Measurements from ENCODE around the gene FRK. TPM values are rescaled to one million over a fixed set of nuclear protein-coding genes. Genes with fewer than 3 reads are reported as not detected.

Gene FRK
- total and polyA plus RNA-seq, 8 donors = 0.72 to 11.6 (median 4.5) TPM

DNA sequence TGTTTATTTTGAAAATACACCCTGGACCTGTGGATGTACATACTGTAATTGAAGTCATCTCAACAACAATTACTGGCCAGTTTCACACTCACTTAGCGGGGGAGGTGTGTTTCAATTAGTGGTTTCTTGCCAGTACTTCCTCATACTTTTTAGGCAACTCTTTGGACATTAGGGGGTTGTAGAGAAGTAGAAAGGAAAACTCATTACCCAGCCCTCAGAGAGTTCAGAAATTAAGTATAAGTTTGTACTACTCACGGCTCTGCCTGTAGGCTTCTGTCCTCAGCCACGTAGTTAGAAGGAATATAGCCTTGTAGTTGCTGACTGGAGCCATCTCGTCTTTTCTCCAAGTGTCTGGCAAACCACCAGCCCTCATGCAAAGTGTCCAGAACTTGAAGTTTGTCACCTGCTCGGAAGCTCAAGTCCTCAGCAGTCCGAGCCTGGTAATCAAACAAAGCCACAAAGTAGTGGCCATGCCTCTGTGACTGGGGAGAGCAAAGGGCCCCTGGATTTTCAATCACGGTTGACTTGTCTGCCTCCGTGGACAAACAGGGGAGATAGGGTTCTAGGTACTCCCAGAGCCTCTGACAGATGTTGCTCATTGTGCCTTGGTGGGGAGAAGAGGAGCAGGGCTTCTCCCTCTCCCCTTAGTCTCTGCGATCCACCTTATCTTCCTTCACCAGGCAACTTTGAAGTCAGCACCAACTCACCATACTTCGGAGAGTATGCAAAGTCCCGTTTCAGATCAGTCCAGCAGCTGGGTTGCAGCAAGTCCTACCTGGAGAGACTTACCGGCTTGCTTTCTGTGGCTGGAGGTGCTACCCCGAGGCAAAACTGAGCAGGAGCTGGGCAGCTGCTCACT, 749 bp downstream of the FRK start:
- TF ChIP-seq, protein P1, sequence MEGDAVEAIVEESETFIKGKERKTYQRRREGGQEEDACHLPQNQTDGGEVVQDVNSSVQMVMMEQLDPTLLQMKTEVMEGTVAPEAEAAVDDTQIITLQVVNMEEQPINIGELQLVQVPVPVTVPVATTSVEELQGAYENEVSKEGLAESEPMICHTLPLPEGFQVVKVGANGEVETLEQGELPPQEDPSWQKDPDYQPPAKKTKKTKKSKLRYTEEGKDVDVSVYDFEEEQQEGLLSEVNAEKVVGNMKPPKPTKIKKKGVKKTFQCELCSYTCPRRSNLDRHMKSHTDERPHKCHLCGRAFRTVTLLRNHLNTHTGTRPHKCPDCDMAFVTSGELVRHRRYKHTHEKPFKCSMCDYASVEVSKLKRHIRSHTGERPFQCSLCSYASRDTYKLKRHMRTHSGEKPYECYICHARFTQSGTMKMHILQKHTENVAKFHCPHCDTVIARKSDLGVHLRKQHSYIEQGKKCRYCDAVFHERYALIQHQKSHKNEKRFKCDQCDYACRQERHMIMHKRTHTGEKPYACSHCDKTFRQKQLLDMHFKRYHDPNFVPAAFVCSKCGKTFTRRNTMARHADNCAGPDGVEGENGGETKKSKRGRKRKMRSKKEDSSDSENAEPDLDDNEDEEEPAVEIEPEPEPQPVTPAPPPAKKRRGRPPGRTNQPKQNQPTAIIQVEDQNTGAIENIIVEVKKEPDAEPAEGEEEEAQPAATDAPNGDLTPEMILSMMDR (IDR thresholded peaks at IDR 0.05) = no peak
- 11 to 12% methylated on average over 13 of the region's 13 CpGs for WGBS, 2 donors
- H3K4me3 ChIP-seq = peak overlapping the region; percentile 28 to 52 (median 44)
- no peaks in the 10 kb centered on the region for H3K9me3 ChIP-seq
- FAIRE-seq = no peak
- H3K4me1 ChIP-seq = peaks cover 8 to 19% (median 8%) of the 10 kb centered on the region in 3 donors
- H3K36me3 ChIP-seq = no peaks in the 10 kb centered on the region
- no peaks in the 10 kb centered on the region for H3K27me3 ChIP-seq
- peak overlapping the region; percentile 75 to 97 (median 94) for H3K27ac ChIP-seq
- ATAC-seq = peak; percentile 58 to 68 (median 63)
- DNase-seq = peak; percentile 23 to 60 (median 33)
- intact Hi-C loops (cut with DNase I) = no loop called here

DNA sequence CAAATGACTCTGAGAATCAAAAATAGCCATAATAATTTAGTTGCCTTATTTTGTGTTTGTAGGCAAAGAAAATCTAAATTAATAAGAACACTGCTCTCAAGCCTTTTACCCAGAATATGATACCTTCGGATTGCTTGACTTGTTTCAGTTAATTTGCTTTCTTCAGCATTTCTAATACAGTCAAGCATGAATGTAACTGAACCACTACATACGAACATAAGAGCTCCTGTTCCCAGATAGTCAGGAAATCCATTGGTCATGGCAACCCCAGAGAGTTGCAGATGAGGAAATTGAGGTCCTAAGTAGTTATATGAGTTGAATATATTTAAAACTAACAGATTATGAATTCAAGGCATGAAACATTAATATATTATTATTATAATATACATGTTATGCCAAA, 2.9 kb downstream of the FRK start:
- no peak for DNase-seq
- no peak overlapping the region for H3K27ac ChIP-seq

DNA sequence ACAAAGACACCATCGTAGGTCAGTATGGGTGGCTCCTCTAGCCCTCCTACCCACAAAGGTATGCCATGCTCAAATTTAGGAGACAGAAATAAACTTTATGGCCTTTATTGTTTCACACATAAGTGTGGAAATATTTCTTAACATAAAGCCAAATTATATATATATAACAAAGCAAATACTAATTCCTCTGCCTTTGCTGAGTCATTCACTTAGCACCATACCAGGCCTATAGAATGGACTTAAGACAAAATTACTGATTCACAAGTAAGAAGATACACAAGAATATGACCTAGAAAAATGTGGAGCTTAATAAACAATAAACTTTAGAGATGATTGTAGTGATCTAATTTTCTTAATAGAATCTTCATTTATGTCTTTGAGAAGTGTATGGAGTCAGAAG, 5.2 kb downstream of the FRK start:
- WGBS, 2 donors = 92 to 94% methylated on average over 1 of the region's 1 CpG
- intact Hi-C loops (cut with DNase I) = no loop called here
- ATAC-seq = no peak
- no peak for FAIRE-seq
- H3K4me1 ChIP-seq = peaks cover 4 to 16% (median 7%) of the 10 kb centered on the region in 3 donors
- H3K4me3 ChIP-seq = no peak overlapping the region
- H3K36me3 ChIP-seq = no peaks in the 10 kb centered on the region
- H3K27ac ChIP-seq = no peak overlapping the region
- H3K9me3 ChIP-seq = no peaks in the 10 kb centered on the region
- TF ChIP-seq, protein P1 (IDR thresholded peaks at IDR 0.05) = no peak
- H3K27me3 ChIP-seq = no peaks in the 10 kb centered on the region
- no peak for DNase-seq

More for the DNA sequence above, 2.9 kb downstream of the FRK start:
- Histone ChIP-seq H3K36me3 (no peaks in the 10 kb centered on the region), H3K4me1 (peaks cover 8 to 25% (median 12%) of the 10 kb centered on the region in 3 donors), H3K27me3 (no peaks in the 10 kb centered on the region), H3K4me3 (peak overlapping the region in 2 of 4 donors; percentile 18 to 52), H3K9me3 (no peaks in the 10 kb centered on the region)
- intact Hi-C loops (cut with DNase I) = no loop called here
- 32 to 47% methylated on average over 2 of the region's 2 CpGs for WGBS, 2 donors
- no peak for FAIRE-seq
- TF ChIP-seq, protein P1 (IDR thresholded peaks at IDR 0.05) = no peak
- no peak for ATAC-seq

DNA sequence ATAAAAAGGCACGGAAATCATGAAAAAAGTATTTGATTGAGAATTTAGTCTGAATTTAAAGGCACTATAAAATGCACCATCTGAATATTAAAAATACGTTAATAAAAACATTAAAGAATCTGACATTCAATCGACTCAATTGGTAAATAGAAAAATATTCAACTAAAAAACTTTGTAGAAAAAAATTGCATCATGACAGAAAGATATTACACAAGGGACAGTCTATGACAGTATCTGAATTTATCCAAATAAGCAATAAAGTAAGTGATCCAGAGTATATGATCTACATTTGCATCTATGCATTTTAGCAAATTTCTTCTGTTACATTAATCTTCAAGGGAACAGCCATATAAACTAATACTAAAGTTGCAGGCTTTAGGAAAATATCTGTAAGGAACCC, 9.4 kb downstream of the FRK start:
- 92 to 93% methylated on average over 3 of the region's 3 CpGs for WGBS, 2 donors
- Histone ChIP-seq H3K4me3 (no peak overlapping the region), H3K36me3 (no peaks in the 10 kb centered on the region), H3K9me3 (no peaks in the 10 kb centered on the region), H3K27ac (no peak overlapping the region), H3K4me1 (peaks cover 0 to 6% (median 4%) of the 10 kb centered on the region in 3 donors), H3K27me3 (no peaks in the 10 kb centered on the region)
- peak; percentile 34 for FAIRE-seq
- no peak for ATAC-seq
- TF ChIP-seq, protein P1 (IDR thresholded peaks at IDR 0.05) = no peak
- no peak for DNase-seq
- intact Hi-C loops (cut with DNase I) = no loop called here

DNA sequence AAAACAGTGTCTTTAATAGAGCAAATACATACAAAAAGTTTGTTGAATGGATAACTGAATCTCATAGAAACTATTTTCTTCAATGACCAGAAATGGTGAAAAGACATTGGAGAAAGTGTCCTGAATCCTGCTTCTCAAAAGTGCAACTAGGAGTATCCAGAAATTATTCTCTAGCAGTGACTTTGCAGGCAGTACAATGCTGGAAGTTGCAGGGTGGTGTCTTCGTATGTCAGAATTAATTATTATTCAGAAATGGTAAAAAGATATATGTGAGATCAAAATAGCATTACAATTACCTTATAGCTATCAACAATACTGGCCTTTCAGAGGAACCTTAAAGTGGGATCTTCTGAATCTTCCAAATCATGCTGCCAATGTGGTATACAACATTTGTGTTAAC, 10.0 kb downstream of the FRK start:
- DNase-seq (no peak), ATAC-seq (no peak), FAIRE-seq (no peak)
- no peaks in the 10 kb centered on the region for H3K36me3 ChIP-seq
- H3K27me3 ChIP-seq = no peaks in the 10 kb centered on the region
- H3K4me1 ChIP-seq = peaks cover 0 to 6% (median 4%) of the 10 kb centered on the region in 3 donors
- intact Hi-C loops (cut with DNase I) = no loop called here
- H3K9me3 ChIP-seq = no peaks in the 10 kb centered on the region
- H3K27ac ChIP-seq = no peak overlapping the region
- 93 to 96% methylated on average over 1 of the region's 1 CpG for WGBS, 2 donors
- TF ChIP-seq, protein P1 (IDR thresholded peaks at IDR 0.05) = no peak
- no peak overlapping the region for H3K4me3 ChIP-seq

Data from pancreas (tissue), 10 donors.